Stimulated activated memory B cell treated with anti-CD40 and anti-IgM and Interleukin-4, amounts not matched to agents 10 μg/mL and 1 μg/mL and 100 μg/mL, for 72 hours (primary cell): Measurements from ENCODE around the gene CSNK1E.

Experiments
- ATAC-seq: fragments of 150-1000 bp; cut with Tn5 transposase; 2 replicates; pipeline ENCODE4 v1.10.0; 2021
- H3K27ac Mint-ChIP-seq: one replicate; pipeline ENCODE4 v1.8.0; 2022; ENCODE audit warnings: mild to moderate bottlenecking, mixed read lengths
- H3K27me3 Mint-ChIP-seq: one replicate; pipeline ENCODE4 v1.8.0; 2022; ENCODE audit warnings: mixed read lengths
- H3K36me3 Mint-ChIP-seq: one replicate; pipeline ENCODE4 v1.8.0; 2022; ENCODE audit warnings: mixed read lengths
- H3K4me1 Mint-ChIP-seq: one replicate; pipeline ENCODE4 v1.8.0; 2022; ENCODE audit warnings: mixed read lengths
- H3K4me3 Mint-ChIP-seq: one replicate; pipeline ENCODE4 v1.8.0; 2022; ENCODE audit warnings: mild to moderate bottlenecking, moderate library complexity, mixed read lengths
- H3K9me3 Mint-ChIP-seq: one replicate; pipeline ENCODE4 v1.8.0; 2022; ENCODE audit warnings: mixed read lengths

Gene CSNK1E

GRCh38 chr22:38244106-38244505 lies 73.1 kb downstream of the CSNK1E start:
- Mint-ChIP-seq H3K9me3 (no peaks in the 10 kb centered on the region), H3K4me1 (peaks cover 33% of the 10 kb centered on the region), H3K27me3 (no peaks in the 10 kb centered on the region), H3K36me3 (peaks cover 59% of the 10 kb centered on the region), H3K4me3 (no peak overlapping the region), H3K27ac (no peak overlapping the region)
- ATAC-seq = no peak

- no peak overlapping the region for H3K27ac Mint-ChIP-seq
- H3K9me3 Mint-ChIP-seq = no peaks in the 10 kb centered on the region
- peaks cover 59% of the 10 kb centered on the region for H3K36me3 Mint-ChIP-seq
- H3K4me3 Mint-ChIP-seq = no peak overlapping the region
- H3K27me3 Mint-ChIP-seq = no peaks in the 10 kb centered on the region
- no peak for ATAC-seq
- peaks cover 24% of the 10 kb centered on the region for H3K4me1 Mint-ChIP-seq
Measured at GRCh38 chr22:38243007-38243765, 74.0 kb downstream of the CSNK1E start.

GRCh38 chr22:38240734-38241252 lies 76.4 kb downstream of the CSNK1E start:
- Mint-ChIP-seq H3K27ac (no peak overlapping the region), H3K4me3 (no peak overlapping the region), H3K9me3 (no peaks in the 10 kb centered on the region), H3K4me1 (peaks cover 5% of the 10 kb centered on the region), H3K36me3 (peaks cover 55% of the 10 kb centered on the region), H3K27me3 (no peaks in the 10 kb centered on the region)
- no peak for ATAC-seq
